ENCODE results near the gene CHST8. TPM values are rescaled to one million over a fixed set of nuclear protein-coding genes. Genes with fewer than 3 reads are reported as not detected.

CHST8 gene
- total RNA-seq, 1 experiment from 2014 or later: not detected

DNA sequence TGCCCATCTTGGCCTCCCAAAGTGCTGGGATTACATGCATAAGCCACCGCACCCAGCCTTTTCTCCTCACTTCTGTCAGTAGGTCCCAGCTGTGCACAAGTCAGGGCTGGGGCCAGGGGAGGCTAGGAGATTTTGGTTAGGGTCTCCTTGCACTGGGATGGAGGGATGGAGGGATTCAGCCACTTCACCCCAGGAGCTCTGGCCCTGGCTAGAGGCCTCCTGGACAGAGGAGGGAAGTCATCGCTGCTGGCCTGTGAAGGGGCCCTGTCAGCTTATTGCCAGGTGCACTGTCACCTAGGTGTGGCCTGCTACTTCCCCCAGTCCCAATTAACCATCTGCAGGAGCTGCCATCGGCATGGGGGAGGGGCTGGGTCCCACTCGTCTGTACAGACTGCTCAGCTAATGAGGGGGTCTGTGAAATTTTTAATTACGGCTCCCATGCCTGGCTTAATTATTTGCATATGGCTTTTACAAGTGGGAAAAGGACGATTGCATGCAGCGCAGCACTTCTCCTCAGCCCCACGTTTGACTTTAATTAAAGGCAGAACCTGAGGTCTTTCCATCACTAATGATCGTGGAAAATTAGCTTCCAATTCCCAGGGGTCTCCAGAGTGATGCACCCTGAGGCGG is 52.4 kb downstream of the CHST8 start:
- no peaks in the 10 kb centered on the region for H3K36me3 Mint-ChIP-seq (ENCODE audit: insufficient read depth, unreplicated experiment)
- no peaks in the 10 kb centered on the region for H3K27me3 Mint-ChIP-seq (ENCODE audit: insufficient read depth, unreplicated experiment)
- POLR2A ChIA-PET: no interaction called here
- BruUV-seq (replicated peaks): no TSS peak
- intact Hi-C loops (cut with micrococcal nuclease): no loop called here
- TF ChIP-seq, protein P1, sequence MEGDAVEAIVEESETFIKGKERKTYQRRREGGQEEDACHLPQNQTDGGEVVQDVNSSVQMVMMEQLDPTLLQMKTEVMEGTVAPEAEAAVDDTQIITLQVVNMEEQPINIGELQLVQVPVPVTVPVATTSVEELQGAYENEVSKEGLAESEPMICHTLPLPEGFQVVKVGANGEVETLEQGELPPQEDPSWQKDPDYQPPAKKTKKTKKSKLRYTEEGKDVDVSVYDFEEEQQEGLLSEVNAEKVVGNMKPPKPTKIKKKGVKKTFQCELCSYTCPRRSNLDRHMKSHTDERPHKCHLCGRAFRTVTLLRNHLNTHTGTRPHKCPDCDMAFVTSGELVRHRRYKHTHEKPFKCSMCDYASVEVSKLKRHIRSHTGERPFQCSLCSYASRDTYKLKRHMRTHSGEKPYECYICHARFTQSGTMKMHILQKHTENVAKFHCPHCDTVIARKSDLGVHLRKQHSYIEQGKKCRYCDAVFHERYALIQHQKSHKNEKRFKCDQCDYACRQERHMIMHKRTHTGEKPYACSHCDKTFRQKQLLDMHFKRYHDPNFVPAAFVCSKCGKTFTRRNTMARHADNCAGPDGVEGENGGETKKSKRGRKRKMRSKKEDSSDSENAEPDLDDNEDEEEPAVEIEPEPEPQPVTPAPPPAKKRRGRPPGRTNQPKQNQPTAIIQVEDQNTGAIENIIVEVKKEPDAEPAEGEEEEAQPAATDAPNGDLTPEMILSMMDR (IDR thresholded peaks at IDR 0.05; ENCODE audit: unreplicated experiment): no peak
- CTCF ChIA-PET: interaction anchor here (0.6 to 1.1 kb wide), 2 partner anchors 98 to 1009 kb away, joined by 3 to 5 read pairs; no protein-coding TSS in a partner anchor
- H3K27ac Mint-ChIP-seq (ENCODE audit: low read depth, unreplicated experiment): no peak overlapping the region
- no peak overlapping the region for H3K4me3 Mint-ChIP-seq (ENCODE audit: unreplicated experiment)
- no peak for DNase-seq (ENCODE audit: unreplicated experiment)
- peaks cover 25% of the 10 kb centered on the region for H3K9me3 Mint-ChIP-seq (ENCODE audit: unreplicated experiment)
- H3K4me1 Mint-ChIP-seq (ENCODE audit: insufficient read depth, unreplicated experiment): no peaks in the 10 kb centered on the region

DNA sequence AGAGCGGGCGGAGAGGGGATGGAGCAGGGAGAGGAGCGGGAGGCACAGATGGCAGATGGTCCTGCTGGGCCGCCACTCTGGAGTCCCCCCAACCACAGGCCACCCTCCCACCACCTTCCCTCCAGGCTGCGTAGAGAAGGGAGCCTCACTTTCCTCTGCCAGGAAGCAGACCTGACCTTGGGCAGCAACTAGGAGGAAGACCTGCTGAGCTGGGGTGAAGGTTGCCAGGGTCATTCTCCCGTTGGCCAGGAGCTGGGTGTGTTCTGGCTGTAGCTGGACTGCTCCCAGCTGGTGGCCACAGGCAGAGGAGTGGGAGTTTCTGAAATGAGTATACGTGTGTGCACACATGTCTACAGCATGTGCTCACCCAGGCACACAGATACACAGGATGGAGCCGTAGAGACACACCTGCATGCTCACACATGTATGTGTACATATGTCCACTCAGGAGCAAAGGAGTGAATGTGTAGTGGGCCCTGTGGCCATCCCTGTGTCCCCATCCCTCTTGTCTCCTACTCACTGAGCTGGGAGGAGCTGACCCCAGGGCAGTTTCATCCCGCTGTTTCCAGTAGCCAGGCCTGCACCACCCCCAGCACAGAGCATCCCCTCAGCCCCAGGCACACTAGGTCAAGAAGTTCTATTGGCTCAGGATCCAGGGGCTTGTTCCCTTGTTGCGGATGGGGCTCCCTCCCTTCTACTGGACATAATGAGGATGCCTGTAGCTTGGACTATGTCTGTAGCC is 53.0 kb downstream of the CHST8 start:
- H3K9me3 Mint-ChIP-seq (ENCODE audit: unreplicated experiment): peaks cover 28% of the 10 kb centered on the region
- intact Hi-C loops (cut with micrococcal nuclease): no loop called here
- no TSS peak for BruUV-seq (replicated peaks)
- H3K27me3 Mint-ChIP-seq (ENCODE audit: insufficient read depth, unreplicated experiment): no peaks in the 10 kb centered on the region
- TF ChIP-seq, protein P1 (IDR thresholded peaks at IDR 0.05; ENCODE audit: unreplicated experiment): no peak
- no peaks in the 10 kb centered on the region for H3K36me3 Mint-ChIP-seq (ENCODE audit: insufficient read depth, unreplicated experiment)
- no peak overlapping the region for H3K27ac Mint-ChIP-seq (ENCODE audit: low read depth, unreplicated experiment)
- H3K4me1 Mint-ChIP-seq (ENCODE audit: insufficient read depth, unreplicated experiment): no peaks in the 10 kb centered on the region
- no peak for DNase-seq (ENCODE audit: unreplicated experiment)
- CTCF ChIA-PET: no interaction called here
- H3K4me3 Mint-ChIP-seq (ENCODE audit: unreplicated experiment): no peak overlapping the region
- POLR2A ChIA-PET: no interaction called here

DNA sequence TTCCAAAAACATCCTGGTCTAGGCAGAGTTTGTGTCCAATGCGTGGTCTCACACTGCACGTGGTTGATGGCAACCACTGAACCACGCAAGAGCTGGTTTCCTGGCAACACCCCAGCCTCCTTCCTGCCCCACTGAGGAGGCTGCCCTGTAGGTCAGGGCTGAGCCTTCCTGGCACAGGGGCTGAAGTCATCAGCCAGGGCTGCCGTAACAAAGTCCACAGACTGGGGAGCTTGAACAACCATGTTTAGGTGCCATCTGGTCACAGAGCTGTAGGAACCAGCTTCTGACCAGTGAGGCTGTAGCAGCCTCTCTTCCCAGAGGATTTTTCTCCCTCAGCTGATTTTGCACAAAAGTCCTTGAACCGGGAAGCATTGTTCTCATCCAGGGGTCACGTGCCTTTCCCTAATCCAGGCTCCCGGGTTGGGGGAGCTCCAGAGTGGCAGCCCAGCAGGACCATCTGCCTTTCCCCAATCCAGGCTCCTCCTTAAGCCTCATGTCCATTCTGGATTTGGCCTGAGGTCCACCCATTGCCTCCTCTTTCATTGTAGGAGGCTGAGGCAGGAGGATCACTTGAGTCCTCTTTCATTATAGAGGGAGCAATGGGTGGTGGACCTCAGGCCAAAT is 53.9 kb downstream of the CHST8 start:
- CTCF ChIA-PET: interaction anchor here (0.6 kb wide), 1 partner anchor 64 kb away, joined by 3 read pairs; no protein-coding TSS in a partner anchor
- peaks cover 32% of the 10 kb centered on the region for H3K9me3 Mint-ChIP-seq (ENCODE audit: unreplicated experiment)
- POLR2A ChIA-PET: no interaction called here
- no peaks in the 10 kb centered on the region for H3K36me3 Mint-ChIP-seq (ENCODE audit: insufficient read depth, unreplicated experiment)
- H3K27ac Mint-ChIP-seq (ENCODE audit: low read depth, unreplicated experiment): no peak overlapping the region
- no peak overlapping the region for H3K4me3 Mint-ChIP-seq (ENCODE audit: unreplicated experiment)
- no peak for DNase-seq (ENCODE audit: unreplicated experiment)
- intact Hi-C loops (cut with micrococcal nuclease): no loop called here
- no TSS peak for BruUV-seq (replicated peaks)
- no peaks in the 10 kb centered on the region for H3K4me1 Mint-ChIP-seq (ENCODE audit: insufficient read depth, unreplicated experiment)
- TF ChIP-seq, protein P1 (IDR thresholded peaks at IDR 0.05; ENCODE audit: unreplicated experiment): no peak
- no peaks in the 10 kb centered on the region for H3K27me3 Mint-ChIP-seq (ENCODE audit: insufficient read depth, unreplicated experiment)

DNA sequence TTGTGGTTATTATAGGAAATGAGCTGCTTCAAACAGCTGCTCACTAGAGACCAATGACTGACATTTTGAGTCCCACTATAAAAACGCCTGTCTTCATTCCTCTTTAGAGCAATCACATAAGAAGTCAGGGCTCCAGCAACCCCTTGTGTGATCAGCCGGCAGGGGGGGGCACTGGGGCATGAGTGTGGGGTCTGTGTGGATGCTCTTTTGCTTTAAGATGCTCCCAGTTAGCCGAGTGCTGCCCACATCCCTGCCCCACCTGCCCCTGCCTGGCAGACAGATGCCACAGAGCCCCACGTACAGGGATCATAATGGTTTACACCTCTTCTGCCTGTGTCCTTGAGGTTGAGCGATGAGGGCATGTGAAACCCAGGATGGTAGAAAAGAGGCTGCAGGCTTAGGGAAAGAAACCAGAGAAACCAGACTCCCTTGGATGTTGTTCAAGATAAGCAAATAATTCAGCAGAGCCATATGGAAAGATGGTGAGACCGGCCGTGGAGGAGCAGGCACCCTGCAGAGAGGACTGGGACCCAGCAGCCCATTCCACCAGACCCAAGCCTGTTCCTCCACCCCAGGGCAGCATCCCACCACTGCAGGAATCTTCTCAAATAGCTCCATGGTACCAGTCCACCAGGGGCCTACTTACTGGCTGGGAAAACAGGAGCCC is 55.4 kb downstream of the CHST8 start:
- no peaks in the 10 kb centered on the region for H3K27me3 Mint-ChIP-seq (ENCODE audit: insufficient read depth, unreplicated experiment)
- TF ChIP-seq, protein P1 (IDR thresholded peaks at IDR 0.05; ENCODE audit: unreplicated experiment): no peak
- CTCF ChIA-PET: no interaction called here
- no peak for DNase-seq (ENCODE audit: unreplicated experiment)
- intact Hi-C loops (cut with micrococcal nuclease): no loop called here
- no TSS peak for BruUV-seq (replicated peaks)
- no peak overlapping the region for H3K27ac Mint-ChIP-seq (ENCODE audit: low read depth, unreplicated experiment)
- POLR2A ChIA-PET: no interaction called here
- no peaks in the 10 kb centered on the region for H3K4me1 Mint-ChIP-seq (ENCODE audit: insufficient read depth, unreplicated experiment)
- H3K36me3 Mint-ChIP-seq (ENCODE audit: insufficient read depth, unreplicated experiment): no peaks in the 10 kb centered on the region
- no peak overlapping the region for H3K4me3 Mint-ChIP-seq (ENCODE audit: unreplicated experiment)
- H3K9me3 Mint-ChIP-seq (ENCODE audit: unreplicated experiment): peaks cover 23% of the 10 kb centered on the region
